G401 (cell line): ENCODE results near the gene KIF23. TPM values are rescaled to one million over a fixed set of nuclear protein-coding genes. Genes with fewer than 3 reads are reported as not detected.

Source experiments
- DNase-seq: peaks from one replicate; pipeline ENCODE4 v3.0.0-alpha.2; 2015; ENCODE audit warnings: low spot score
- in situ Hi-C: cut with HindIII; loops from 2 replicates; pipeline ENCODE4 v1.10.0; 2016; ENCODE audit warnings: low sequenced_read_pairs, mixed read lengths
- total RNA-seq: library from RNA; depleted of rRNA; stranded (reverse); fragments of >200 nt; shearing (Covaris generic); gene quantifications from 2 replicates; pipeline ENCODE4 v1.2.3, GENCODE V29; 2014

KIF23 gene
- total RNA-seq, 1 experiment from 2014 or later = 46.1 TPM

DNA sequence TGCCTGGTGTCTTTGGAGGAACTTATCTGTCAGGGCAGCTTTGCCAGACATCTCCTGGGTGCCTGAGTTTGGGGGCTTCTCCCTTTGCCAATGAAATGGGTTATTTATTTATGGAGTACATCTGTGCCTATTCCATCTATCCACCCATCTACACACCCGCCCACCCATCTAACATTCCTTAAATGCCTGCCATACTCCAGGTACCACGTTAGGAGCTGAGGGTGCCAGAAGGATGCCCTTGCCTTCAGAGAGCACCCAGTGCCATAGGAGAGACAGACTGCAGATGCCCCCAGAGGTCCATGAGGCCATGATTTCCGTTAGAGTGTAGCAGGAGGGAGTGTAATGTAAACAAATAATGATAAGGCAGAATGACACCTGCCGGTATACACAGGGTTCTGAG is 21.8 kb upstream of the KIF23 start:
- in situ Hi-C loops = no loop called here
- no peak for DNase-seq

DNA sequence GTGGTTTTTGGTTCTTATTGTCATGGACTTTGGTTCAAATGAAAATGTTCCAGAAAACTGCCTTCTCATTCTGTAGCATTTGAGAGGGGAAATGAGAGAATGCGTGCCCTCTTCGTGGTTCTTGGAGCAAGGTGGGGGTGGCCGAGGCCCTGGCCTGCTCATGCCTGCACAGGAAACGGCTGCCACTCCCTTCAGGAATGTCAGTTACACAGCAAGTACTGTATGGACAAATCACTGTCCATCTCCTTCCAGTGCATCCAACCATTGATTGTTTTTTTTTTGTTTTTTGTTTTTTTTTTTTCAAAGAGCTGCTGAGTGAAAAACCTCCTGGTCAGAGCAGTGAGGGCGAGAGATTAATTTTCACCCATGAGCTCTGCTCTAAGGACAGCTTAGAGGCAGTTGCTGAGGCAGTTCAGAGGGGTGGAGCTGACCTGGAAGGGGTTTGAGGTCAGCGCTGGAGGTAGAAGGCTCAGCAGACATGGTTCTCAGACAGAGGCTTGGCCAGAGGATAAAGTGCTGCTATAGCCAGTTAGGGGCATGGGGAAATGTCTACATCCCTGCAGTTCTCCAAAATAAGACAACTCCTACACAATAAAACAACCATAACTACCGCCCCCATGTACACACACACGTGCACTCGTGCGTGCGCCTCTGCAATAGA is 20.2 kb upstream of the KIF23 start:
- in situ Hi-C loops = no loop called here
- no peak for DNase-seq

DNA sequence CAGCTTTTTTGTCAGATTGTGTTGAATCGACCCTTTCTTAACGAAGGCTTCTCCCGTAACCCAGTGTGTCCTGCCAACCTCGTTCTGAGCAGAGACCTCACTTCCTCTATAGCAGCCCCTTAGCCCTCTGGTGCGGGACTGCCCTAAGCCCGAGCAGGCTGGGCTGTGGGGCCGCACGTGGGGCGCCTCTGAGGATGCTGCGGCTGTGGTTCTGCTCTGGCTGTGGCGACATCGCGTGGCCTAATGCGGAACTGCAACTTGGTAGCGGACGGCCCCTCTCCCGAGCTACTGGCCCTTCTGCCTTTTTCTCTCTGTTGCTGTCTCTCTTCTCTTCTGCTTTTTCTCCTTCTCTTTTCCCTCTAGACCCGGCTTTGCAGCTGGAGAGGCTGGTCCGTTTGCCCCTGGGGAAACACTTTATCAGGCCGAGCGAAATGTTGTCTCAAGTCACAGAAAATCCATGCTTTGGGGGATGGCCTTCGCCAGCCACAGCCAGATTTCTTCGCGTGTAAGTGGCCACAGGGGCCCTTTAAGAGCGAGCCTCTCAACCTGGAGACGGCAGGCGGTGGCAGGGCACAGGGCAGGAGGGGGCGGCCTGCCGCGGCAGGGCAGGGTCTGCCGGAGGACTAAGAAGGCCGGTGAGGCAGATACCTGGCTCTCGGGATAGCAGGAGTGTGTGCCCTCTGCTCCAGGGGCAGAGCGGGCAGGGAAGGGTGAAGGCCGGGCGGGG is 19.4 kb upstream of the KIF23 start:
- in situ Hi-C loops = no loop called here
- peak; percentile 85 for DNase-seq

DNA sequence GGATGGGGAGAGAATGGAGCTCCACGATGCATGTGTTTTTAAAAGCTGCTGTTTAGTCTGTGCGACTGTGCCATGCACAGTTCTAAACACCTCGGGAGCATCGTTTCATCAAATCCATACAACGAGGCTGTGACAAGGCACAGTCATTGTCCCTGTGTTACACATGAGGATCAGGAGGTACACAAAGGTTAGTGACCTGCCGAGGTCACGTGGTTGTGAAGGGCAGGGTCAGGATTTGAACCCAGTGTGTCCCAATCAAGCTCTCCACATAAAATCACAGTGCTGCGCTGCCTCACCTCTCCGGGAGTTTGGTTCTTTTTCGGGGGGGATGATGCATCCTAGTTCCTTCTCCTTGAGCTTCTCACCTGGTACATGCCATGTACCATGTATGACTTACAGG is 18.7 kb upstream of the KIF23 start:
- no peak for DNase-seq
- in situ Hi-C loops = no loop called here

DNA sequence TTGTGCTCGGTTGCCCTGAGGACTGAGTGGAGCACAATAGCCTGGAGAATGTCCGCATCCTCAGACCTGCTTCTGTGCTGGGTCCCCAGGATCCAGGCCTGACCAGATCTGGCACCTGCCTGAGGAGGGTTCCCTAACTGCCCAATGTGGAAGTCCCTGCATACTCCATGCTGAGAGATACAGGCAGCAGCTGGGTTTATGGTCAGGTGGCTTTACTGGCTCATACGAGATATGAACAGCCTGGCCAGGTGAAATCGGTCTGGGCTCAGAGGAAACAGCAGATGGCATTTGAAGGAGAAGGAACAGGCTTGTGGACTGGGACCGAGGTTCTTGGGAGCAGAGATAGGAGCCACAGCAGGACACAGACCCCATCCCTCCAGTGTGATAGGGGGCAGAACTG is 18.2 kb upstream of the KIF23 start:
- in situ Hi-C loops = no loop called here
- DNase-seq = peak; percentile 95

DNA sequence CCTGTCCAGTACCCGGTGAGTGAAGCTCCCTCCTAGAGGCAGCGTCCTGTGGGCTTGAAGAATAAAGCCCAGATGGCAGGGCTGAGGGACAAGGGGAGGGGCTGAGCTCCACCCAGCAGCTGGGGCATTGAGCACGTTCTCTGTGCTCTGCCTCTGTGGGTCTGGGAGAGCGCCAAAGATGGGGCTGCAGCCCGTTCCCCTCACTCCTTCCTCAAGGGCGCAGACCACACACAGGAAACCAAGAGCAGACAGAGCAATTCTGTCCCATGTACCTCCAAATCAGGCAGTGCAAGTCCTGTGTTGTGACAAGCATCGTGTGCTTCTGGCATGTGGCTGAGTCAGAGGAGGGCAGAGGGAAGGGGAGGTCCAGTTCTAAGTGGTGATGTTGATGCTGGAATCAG is 15.7 kb upstream of the KIF23 start:
- in situ Hi-C loops = no loop called here
- DNase-seq = no peak

DNA sequence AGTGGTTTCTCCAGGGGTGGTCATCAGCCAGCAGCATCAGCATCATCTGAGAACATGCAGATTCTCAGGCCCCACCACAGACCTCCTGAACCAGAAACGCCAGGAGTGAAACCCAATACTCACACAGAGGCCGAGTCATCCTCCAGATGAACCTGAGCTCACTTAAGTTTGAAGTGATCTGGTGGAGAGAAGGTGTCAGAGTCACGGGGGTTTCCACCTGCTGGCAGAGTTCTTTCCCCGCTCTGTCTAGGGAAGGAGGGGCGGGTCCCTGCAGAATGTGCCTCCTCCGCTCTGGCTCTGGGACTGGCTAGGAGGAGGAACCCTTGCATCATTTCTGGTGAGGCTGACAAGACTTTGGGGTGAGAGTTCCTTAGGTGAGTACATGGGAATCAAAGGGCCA is 13.3 kb upstream of the KIF23 start:
- in situ Hi-C loops = no loop called here
- no peak for DNase-seq

DNA sequence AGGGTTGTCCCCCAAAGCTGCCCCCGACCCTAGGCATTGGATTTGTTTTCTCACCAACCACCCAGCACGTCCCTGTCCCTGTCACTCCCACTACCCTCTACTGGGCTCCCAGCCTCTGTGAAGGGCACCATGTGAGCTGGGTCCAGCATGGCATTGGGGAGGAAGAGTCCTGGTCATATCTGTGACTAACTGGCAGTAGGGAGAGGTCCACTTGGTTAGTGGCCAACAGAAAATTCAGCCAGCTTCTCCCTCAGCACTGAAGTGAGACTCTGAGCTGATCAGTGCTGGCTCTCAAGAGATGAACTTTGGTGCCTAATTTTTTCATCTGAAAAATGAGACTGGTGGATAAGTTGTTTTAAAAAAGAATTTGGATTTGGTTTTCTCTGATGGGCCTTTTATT is 11.3 kb upstream of the KIF23 start:
- no peak for DNase-seq
- in situ Hi-C loops = no loop called here

DNA sequence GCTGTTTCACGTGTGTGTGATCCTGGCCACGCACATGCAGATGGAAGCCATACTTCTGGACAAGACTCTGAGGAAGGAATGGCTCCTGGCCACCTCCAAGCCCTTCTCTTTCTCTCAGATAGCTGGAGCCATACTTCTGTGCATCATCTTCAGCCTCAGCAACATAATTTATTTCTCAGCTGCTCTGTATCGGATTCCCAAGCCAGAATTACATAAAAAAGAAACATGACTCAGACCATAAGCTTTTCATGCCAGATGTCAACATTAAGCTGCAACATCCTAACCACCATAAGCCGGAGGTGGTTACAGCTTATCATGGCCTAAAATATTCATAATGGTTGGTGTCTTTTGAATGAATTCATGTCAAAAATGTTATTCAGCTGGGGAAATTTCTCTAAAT is 10.6 kb upstream of the KIF23 start:
- in situ Hi-C loops = no loop called here
- DNase-seq = no peak

DNA sequence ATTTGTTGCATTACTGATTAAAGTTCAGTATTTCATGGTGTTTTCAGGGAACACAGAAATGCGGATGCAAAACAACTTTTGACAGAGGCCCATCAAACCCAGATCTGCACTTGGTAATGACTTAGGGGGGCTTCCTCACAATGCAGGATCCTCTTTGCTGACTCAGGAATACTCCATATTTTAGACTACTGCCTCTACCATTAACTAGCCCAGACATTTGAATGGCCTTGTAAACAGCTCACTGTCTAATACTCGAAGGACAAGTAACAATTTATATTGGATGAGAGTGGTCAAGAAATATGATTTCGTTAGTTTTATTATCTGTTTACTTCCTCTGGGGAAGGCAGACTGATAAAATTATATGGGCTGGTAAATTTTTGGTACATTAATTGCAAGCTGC is 9.0 kb upstream of the KIF23 start:
- no peak for DNase-seq
- in situ Hi-C loops = no loop called here

DNA sequence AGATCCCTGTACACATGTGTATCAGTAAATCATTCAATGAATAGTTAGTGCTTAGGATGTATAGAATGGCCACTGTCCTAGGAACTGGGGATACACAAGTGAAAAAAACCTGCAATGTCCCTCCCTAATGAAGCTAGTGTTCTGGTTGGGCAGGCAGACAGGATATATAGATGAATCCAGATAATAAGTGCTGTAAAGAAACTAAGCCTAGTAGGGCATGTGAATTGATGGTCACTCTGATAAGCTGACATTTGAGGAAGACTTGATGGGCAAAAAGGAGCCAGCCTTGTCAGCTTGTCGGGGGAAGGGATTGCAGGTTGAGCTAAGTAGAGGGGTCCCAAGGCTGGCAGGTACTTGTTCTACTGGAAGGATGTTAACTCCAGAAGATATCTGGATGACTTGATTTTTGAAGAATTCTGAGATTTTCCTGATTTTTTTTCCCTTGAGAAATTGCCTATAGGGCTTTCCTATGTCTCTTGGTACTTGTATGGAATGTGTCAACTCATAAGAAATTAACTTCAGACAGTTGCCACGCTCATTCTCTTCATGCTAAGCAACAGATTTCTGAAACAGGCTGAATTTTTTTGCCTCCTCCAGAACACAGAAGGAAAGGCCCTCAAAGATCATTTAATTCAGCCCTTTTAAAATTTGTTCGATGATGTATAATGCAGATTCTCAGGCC is 6.3 kb upstream of the KIF23 start:
- in situ Hi-C loops = no loop called here
- no peak for DNase-seq

DNA sequence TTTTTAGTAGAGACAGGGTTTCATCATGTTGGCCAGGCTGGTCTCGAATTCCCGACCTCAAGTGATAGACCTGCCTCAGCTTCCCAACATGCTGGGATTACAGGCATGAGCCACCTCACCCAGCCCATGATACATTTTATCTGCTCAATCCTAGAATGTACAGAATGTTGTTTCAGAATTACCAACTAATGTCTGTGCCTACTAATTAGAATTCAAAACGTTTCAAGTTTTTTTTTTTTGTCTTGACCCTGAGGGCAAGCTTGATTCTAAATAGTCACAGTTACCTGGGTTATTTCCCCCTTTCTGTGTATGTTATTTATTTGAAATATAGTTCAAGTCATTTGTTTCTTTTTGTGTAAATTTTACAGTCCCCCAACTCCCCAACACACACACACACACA is 5.3 kb upstream of the KIF23 start:
- no peak for DNase-seq
- in situ Hi-C loops = no loop called here

DNA sequence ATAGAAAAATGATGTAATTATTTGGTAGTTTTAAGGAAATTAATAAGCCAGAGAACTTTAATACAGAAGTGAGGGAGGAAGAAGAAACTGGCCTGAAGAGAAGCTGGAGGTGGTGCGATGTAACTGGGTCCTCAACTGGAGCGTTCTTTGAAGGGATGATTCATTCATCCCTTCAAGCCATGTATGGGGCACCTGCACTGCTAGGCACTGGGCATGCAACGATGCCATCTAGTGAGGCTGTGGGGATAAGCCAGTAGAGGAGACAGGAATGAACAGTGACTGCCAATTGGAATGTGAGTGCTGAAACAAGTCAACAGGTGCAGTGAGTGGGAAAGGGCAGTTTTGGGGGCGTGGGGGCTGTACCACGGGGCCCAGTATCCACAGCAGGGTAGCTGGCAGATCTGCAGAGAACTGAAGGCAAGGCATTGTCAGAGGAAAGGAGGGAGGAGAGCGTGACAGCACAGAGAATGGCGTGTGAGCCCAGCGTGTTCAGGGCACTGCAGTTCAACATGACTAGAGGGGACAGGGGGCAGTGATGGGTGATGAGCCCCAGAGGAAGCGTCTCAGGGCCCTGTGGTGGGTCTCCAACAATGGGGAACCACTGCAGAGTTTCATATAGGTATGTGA is 3.8 kb upstream of the KIF23 start:
- in situ Hi-C loops = no loop called here
- peak; percentile 73 for DNase-seq

DNA sequence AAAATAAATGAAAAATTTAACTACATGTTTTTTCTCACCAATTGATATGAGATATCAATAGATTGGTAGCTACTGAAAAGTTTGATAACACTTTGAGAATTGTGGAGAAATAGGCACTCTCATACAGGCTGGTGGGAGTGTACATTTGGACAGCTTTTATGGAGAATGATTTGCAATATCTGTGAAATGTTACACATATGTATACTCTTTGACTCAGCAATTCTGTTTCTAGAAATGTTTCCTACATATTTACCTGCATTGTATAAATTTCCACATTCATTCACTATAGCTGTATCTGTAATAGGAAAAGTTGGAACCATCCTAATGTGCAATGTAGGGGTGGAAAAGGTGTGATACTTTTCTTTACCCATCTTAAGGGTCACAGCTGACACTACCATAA is 1.9 kb upstream of the KIF23 start:
- no peak for DNase-seq
- in situ Hi-C loops = no loop called here

DNA sequence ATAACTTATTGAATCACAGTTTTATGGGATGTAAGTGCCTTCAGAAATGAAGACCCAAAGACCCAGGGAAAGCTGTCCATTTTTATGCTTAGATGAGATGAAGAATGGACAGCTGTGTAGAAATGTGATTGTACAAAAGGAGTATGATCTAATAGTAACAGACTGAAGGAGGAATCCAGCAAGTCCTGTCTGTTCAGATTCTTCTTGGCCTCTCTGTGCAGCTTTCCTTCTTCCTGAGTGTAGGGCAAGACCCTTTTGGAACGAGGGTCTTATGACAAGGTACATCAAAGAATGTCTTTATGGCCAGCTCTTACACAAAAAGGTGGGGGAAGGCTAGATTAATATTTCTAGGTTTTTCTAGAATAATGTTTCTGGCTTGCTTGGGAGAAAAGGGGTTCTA is 1.4 kb upstream of the KIF23 start:
- DNase-seq = no peak
- in situ Hi-C loops = no loop called here

DNA sequence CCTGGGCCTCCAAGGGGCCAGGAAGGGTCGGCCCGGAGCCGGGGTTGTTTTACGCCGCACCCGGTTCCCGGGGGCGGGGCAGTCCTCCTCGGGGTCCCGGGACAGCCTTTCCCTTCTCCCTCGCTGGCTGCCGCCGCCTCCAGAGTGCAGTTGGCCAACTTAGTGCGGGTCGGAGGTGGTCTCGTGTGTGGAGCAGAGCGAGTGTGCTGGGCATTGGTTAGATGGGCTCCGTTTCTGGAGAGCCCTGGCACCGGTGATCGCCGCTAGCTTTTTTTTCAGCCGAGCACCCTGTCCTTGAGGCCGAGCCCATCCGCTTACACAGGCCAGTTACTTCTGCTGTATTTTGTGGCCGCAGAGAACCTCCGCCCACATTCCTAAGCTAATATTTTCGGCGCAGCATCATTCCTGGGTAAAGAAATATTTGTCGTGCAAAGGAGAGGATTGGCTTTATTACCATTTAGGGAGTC is 585 bp downstream of the KIF23 start:
- in situ Hi-C loops = no loop called here
- peak; percentile 22 for DNase-seq

DNA sequence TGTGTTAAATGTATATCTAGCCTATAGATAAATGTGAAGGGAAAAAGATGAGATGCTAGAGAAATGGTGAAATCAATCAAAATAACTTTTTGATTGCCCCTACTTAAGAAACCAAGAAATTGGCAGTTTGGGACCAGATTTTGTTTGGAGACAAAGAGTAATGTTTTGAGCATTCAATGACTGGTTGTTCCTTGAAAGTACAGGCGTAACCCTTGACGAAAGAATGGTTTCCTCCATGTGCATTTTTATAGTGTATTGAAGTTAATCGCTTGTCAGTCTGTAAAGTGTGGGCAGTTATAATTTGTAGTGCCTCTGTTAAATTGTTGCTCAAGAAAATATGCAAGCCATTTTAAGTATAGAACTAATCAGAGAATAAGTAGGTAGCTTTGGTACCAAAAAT is 1.2 kb downstream of the KIF23 start:
- in situ Hi-C loops = no loop called here

DNA sequence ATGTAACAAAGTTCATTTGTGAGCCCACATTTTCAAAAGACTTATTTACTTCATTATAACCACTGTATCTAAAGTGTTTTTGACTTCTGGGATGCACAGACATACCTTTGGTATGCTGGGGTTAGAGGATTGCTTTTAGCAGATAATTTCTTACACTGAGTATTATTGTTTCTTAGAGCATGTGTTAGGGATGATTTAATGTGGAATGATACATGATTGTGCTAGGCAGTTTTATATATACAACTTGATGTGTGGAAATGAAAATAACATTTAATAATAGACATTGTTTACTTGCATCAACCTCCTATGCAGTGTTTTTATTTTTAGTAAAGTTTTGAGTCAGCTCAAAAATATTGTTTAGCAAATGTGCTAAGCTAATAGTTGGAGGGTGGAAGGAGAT is 3.4 kb downstream of the KIF23 start:
- in situ Hi-C loops = no loop called here
- no peak for DNase-seq

More for the DNA sequence above, 1.2 kb downstream of the KIF23 start:
- DNase-seq = no peak

DNA sequence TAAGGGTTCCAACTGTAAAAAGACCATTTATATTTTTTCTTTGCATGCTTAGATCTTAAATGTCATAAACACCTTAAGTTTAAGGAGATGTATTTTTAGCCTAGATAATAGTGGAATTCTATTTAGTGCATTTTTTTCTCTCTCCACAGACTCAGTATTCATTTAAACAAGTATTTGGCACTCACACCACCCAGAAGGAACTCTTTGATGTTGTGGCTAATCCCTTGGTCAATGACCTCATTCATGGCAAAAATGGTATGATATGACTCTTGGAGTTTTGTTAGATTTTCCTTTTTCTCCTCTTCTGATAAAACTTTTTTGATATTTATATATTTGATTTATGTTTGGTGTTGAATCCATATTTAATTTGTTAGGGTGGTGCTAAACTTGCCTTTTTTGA is 7.3 kb downstream of the KIF23 start:
- DNase-seq = no peak
- in situ Hi-C loops = no loop called here

DNA sequence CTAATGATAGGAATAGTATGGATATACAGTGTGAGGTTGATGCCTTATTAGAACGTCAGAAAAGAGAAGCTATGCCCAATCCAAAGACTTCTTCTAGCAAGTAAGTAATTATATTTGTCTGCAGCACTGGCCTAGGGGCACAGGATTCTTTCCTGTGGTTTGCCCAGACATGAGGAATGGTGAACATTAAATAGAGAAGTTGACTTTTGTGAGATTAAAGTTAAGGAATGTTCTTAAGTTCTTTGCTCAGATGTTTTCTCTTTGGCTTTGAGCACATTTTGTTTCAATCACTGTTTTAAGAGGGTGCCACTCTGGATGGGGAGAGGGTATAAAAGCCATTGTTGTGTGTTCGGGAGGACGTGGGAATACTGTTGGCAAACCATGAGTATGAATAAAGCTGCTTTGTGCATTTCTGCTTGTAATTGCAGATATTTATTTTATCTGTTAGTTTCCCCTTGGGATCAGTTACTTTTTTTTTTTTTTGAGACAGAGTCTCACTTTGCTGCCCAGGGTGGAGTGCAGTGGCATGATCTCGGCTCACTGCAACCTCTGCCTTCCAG is 8.3 kb downstream of the KIF23 start:
- no peak for DNase-seq
- in situ Hi-C loops = no loop called here
